Choroid plexus epithelial cell (primary cell): Measurements from ENCODE around the gene FANCC.

ENCODE experiments used
- DNase-seq: peaks from one replicate; pipeline ENCODE4 v3.0.0-alpha.2; 2010; ENCODE audit warnings: low read depth
- H3K4me3 ChIP-seq: 2 replicates; pipeline ENCODE4 v1.5.1; 2011; ENCODE audit warnings: low read depth, mild to moderate bottlenecking, control low read depth, low read length, moderate library complexity
- TF ChIP-seq, protein P1 (sequence below): conservative IDR thresholded peaks from 2 replicates; pipeline ENCODE4 v1.5.1; 2011; ENCODE audit warnings: low read depth, mild to moderate bottlenecking, control low read depth, inconsistent platforms, low read length, moderate library complexity

The FANCC gene

DNA sequence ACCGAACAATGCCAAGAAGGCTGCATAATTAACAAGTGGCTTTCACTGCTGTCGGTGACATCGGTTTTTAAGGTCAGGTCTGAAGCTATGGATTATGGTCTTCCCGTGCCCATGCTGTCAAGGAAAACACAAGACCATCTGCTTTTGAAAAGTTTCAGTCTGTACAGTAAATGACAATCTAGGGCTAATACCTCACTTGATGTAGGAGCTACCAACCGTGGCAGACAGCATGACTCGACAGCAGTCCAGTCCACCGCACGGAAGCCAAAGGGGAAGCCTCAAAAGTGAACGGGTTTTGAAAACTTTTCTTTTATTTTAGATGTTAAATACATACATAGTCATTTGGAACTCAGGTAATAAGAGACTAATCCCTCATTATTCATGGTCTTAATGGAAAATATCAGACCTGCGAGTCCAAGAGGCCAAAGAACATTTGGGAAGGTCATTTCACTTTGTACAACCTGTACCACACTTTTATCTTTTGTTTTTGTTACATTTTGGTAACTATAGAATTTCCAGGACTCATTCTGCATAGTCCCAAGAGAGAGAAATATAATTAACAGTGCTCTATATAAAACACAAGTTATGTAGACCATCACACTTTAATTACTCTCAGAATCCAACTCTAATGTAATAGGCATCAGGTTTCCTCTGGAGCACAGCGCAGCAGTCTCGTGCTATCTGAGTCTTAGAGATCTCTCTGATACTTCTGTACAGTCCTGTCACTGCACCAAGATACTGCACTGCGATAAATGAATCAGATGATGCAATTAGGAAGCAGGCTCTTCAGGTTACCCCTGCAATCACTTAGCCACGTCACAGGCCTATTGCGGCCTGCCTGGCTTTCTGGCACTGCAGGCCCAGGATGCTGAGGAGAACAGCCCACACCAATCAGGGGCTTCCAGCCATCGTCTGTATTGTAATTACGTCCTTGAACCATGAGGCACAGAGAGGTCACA is 184.9 kb downstream of the FANCC start:
- no peak for DNase-seq
- TF ChIP-seq, protein P1, sequence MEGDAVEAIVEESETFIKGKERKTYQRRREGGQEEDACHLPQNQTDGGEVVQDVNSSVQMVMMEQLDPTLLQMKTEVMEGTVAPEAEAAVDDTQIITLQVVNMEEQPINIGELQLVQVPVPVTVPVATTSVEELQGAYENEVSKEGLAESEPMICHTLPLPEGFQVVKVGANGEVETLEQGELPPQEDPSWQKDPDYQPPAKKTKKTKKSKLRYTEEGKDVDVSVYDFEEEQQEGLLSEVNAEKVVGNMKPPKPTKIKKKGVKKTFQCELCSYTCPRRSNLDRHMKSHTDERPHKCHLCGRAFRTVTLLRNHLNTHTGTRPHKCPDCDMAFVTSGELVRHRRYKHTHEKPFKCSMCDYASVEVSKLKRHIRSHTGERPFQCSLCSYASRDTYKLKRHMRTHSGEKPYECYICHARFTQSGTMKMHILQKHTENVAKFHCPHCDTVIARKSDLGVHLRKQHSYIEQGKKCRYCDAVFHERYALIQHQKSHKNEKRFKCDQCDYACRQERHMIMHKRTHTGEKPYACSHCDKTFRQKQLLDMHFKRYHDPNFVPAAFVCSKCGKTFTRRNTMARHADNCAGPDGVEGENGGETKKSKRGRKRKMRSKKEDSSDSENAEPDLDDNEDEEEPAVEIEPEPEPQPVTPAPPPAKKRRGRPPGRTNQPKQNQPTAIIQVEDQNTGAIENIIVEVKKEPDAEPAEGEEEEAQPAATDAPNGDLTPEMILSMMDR = no peak
- no peak overlapping the region for H3K4me3 ChIP-seq

DNA sequence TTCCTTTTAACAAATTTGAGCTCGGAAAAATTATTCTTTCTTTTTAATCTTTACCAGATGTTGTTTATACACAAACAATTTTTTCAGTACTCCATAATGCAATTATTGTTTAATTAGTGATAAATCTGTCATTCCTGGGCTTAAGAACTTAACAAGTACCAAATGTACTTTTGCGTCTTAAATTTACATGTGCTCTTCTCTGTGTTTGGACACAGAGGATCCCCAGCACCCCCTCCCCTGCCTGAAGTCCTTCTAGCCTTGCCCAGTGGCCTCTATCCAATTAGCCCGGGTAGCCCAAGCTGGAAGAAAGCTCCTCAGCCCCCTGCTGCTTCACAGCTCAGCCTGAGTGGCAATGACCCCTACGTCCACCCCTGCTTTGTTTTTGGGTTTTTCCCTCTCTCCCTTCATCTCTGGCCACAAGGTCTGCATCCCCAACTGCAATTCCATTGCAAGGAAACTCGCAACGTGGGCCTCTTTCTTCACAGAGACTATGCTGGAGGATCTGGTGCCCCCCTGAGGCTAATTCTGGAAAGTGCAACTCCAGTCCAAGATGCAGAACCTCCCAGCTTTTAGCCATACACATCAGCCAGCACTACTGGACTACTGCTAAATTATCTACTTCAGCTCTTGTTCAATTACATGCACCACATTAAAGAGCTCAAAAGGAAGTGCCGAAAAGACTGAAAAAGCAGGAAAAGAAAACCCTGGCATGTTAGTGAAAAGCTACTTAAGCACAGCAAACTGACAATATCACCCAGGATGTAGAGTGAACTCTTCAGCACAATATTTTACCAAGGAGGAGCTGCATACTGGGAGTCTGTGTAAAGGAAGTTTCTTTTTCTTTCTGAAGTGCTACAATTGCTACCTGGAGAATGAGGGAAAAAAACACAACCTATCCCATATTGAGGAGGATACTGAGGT is 186.2 kb downstream of the FANCC start:
- H3K4me3 ChIP-seq = no peak overlapping the region
- peak; percentile 78 for DNase-seq
- TF ChIP-seq, protein P1 = peak; percentile 96

DNA sequence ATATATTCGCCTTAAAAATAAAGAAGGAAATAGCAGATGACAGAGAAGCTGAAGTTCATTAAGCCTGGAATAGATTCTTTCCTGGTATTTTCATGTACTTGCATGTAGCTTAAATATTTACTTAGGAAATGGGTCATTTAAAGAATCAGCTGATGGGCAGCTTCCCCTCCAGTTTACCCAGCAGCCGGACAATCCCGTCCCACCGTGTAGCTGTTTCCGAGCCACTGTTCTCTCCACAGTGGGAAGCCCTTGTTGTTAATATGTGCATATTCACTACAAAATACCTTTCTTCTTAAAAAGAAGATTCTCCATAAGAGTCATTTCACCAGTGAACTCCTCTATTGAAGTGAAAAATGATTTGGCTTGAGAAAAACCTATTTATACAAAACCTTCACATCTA is 187.0 kb downstream of the FANCC start:
- H3K4me3 ChIP-seq = no peak overlapping the region
- DNase-seq = no peak
- TF ChIP-seq, protein P1 = no peak

DNA sequence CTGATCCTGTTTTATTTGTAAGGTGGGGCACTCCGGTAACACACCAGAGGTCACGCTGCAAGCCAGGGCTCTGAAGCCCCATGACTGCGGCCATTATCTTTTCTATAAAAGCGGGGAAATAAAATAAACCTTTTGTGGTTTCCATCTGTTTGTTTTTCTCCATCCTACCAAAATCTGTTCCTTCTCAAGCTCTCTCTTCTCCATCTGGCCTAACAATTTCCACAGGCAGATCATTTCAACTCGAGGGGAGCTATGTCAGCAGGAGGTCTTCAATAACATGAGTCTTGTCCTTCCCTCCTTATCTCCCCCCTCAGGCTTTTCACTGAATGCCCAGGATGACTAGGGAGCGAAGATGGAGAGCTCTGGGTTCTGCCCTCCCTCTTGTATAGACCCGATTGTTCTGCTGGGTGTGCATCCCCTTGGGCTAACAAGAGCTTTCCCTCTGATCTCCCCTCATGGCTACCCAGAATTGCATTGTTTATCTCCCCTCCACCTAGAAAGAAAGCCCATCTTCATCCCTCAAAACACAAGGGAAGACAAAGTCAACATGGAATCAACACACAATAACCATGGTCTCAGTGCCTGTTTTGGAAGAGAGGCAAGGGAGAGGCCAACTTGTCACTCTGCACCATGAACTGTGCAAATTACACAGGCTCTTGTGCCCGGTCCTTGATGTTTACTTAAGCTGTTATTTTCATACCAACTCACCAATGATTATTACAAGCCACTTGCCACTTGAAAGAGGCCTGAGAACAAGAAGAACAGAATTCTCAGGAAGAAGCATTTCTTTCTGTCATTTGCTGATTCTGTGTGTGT is 187.8 kb downstream of the FANCC start:
- TF ChIP-seq, protein P1 = no peak
- H3K4me3 ChIP-seq = no peak overlapping the region
- DNase-seq = no peak

DNA sequence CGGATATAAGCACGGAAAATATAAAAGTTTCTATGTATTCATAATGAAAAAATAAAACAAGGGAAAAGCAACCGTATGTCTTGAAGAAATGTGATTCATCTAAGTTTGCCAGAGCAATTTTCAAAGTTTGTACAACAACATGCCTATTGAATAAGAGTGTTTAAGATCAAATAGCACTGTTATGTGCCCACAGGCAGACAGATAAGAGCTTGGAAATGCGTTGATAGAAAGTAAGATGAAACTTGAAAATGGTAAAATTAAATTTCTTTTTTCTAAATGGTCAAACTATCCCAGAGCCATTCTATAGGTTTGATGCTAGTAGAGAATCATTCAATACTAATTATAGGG is 189.4 kb downstream of the FANCC start:
- TF ChIP-seq, protein P1 = no peak
- no peak for DNase-seq
- H3K4me3 ChIP-seq = no peak overlapping the region

DNA sequence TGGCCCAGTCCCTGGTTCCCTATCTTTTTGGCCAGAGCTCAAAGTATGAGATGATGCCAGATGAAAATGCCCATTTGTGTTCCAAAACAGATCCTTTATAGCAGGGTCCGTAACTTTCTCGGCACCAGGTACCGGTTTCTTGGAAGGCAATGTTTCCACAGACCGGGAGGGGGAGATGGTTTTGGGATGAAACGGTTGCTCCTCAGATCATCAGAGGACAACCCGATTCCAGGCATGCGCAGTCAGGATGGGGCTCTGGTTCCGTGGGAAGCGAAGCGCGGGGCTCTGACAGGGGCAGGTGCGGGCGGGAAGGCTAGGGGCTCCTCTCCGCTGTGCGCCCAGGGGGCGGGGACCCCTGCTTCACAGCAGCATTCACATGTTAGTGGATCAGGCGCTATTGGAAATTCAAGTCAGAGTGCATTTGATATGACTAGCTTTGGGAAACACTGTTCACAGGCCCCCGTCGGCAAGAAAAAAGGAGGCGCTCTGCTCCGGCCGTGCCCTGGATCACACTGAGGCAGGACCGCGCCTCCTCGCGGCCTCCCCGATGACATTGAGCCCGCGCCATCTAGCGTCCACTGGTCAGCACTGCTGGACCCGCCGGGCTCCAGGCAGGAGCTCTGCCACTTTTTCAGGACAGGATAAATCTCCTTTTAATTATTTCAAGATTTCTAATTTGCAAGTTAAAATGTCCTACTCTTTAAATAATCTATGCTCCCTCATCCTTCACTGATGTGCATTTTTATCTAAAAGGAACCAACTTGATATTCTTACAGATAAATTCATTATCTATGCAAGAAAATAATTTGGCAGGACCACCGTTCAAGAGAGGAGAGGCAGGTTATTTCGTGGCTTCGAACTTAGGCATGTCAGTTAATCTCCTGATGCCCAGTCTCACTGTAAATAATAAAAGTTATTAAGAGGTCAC is 190.0 kb downstream of the FANCC start:
- TF ChIP-seq, protein P1 = peak; percentile 98
- peak; percentile 85 for DNase-seq
- peak overlapping the region; percentile 54 for H3K4me3 ChIP-seq
